HG02571 (cell line): ENCODE measurements around the gene SLC35C1.
A peak's percentile ranks its signal among the peaks of the same experiment; 100 is the strongest.
"Not testable (repeated sequence)": the region's sequence is repeated elsewhere in the genome, so short reads cannot be mapped to it uniquely, and the experiment has no call there.

ENCODE experiments used
- ATAC-seq: cut with Tn5 transposase; IDR thresholded peaks from one replicate; pipeline ENCODE4 v1.9.1; 2021; ENCODE audit warnings: mild to moderate bottlenecking, moderate library complexity; ENCODE audit not compliant: unreplicated experiment

The SLC35C1 gene

GRCh38 chr11:45786272-45786671, 18.7 kb upstream of the SLC35C1 start:
- ATAC-seq: no peak

GRCh38 chr11:45788887-45789286, 16.1 kb upstream of the SLC35C1 start:
- no peak for ATAC-seq

GRCh38 chr11:45791524-45791923, 13.4 kb upstream of the SLC35C1 start:
- ATAC-seq: no peak

- no peak for ATAC-seq
Measured at GRCh38 chr11:45794169-45794568, 10.8 kb upstream of the SLC35C1 start.

- ATAC-seq: no peak
Measured at GRCh38 chr11:45795379-45795778, 9.6 kb upstream of the SLC35C1 start.

- ATAC-seq: no peak
Measured at GRCh38 chr11:45796461-45796861, 8.5 kb upstream of the SLC35C1 start.

- no peak for ATAC-seq
Measured at GRCh38 chr11:45798793-45799441, 6.0 kb upstream of the SLC35C1 start.

- ATAC-seq: no peak
Measured at GRCh38 chr11:45799562-45799961, 5.4 kb upstream of the SLC35C1 start.

- ATAC-seq: no peak
Measured at GRCh38 chr11:45800261-45800660, 4.7 kb upstream of the SLC35C1 start.

- ATAC-seq: no peak
Measured at GRCh38 chr11:45801723-45802315, 3.1 kb upstream of the SLC35C1 start.

GRCh38 chr11:45802531-45803317, 2.2 kb upstream of the SLC35C1 start:
- ATAC-seq: no peak

- peak; percentile 27 for ATAC-seq
Measured at GRCh38 chr11:45803971-45804760, 783 bp upstream of the SLC35C1 start.

- peak; percentile 25 for ATAC-seq
Measured at GRCh38 chr11:45805305-45806071, 539 bp downstream of the SLC35C1 start.

GRCh38 chr11:45806072-45806933, 1.4 kb downstream of the SLC35C1 start:
- no peak for ATAC-seq

- ATAC-seq: no peak
Measured at GRCh38 chr11:45806937-45807791, 2.2 kb downstream of the SLC35C1 start.

- no peak for ATAC-seq
Measured at GRCh38 chr11:45807792-45808238, 2.9 kb downstream of the SLC35C1 start.

- ATAC-seq: not testable (repeated sequence)
Measured at GRCh38 chr11:45808427-45808826, 3.5 kb downstream of the SLC35C1 start.
